Measurements from ENCODE around the gene GTF2H4. TPM values are rescaled to one million over a fixed set of nuclear protein-coding genes. Genes with fewer than 3 reads are reported as not detected.
A peak's percentile ranks its signal among the peaks of the same experiment; 100 is the strongest.

GTF2H4 gene
- total and polyA plus RNA-seq, 2 of the 8 experiments (the other 6 are each of a cell fraction or from before 2014, with no cell fraction given), result 42.3 to 53.4 TPM

DNA sequence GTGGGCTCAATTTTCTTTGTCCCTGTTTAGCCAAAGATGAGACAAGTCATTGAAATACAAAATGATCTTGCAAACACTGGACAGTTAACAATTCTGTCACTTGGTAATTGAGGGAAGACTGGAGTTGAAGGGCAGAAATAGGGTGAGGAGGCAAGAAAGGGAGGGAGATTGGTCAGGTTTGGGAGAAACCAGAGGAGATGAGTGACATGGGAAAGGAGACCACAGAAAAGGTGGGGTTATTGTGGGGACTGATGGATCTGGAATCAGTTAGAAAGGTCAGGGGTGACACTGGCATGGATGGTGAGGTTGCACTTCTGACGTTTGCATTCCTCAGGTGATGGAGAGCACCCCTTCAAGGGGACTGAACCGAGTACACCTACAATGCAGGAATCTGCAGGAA is 693 bp downstream of the GTF2H4 start:
- TF ChIP-seq GABPA (IDR thresholded peaks at IDR 0.05; ENCODE audit: borderline replicate concordance, insufficient read depth, low read length), result no peak
- TF ChIP-seq TEAD4 (IDR thresholded peaks at IDR 0.05; ENCODE audit: low read depth, low read length), result no peak
- TF ChIP-seq TBP (IDR thresholded peaks at IDR 0.05; ENCODE audit: low read depth, low read length), result no peak
- TF ChIP-seq KDM1A (IDR thresholded peaks at IDR 0.05; ENCODE audit: borderline replicate concordance, low read length), result no peak
- TF ChIP-seq CTBP2 (IDR thresholded peaks at IDR 0.05; ENCODE audit: borderline replicate concordance, insufficient read depth, insufficient read length, low read length), result no peak
- no peak for TF ChIP-seq EP300 (IDR thresholded peaks at IDR 0.05; ENCODE audit: borderline replicate concordance in 1 of 2, low read depth in 2 of 2, low read length in 2 of 2)
- TF ChIP-seq SAP30 (IDR thresholded peaks at IDR 0.05; ENCODE audit: insufficient read depth, insufficient replicate concordance, low read length), result no peak
- no peak for TF ChIP-seq SUZ12 (IDR thresholded peaks at IDR 0.05; ENCODE audit: low read length)
- no peak for TF ChIP-seq RBBP5 (IDR thresholded peaks at IDR 0.05; ENCODE audit: borderline replicate concordance, low read depth, low read length)
- Histone ChIP-seq H3K27ac (ENCODE audit: low read depth, low read length) (no peak overlapping the region), H3K18ac (ENCODE audit: extremely low read depth, low read length) (no peak overlapping the region), H2BK5ac (ENCODE audit: low read depth, low read length) (0 out of 2 replicates have a peak overlapping the region, but pooled peaks have one; percentile 16), H3K4ac (replicated peaks; ENCODE audit: insufficient read length, low read depth, low read length) (no peak overlapping the region), H3K36me3 (ENCODE audit: control insufficient read depth in 2 of 4, insufficient read depth in 4 of 4, low read length in 3 of 4) (peaks cover 4 to 8% (median 5%) of the 10 kb centered on the region in 4 experiments; a peak in 5 of 8 replicates), H3K9ac (replicated peaks in 1 of 4; ENCODE audit: extremely low read depth in 1 of 4, low read depth in 3 of 4, low read length in 3 of 4) (peak overlapping the region in 2 of 4 experiments; percentile 72 to 97; a peak in 2 of 7 replicates), H4K91ac (replicated peaks; ENCODE audit: insufficient read length, low read length) (no peak overlapping the region), H3K9me3 (ENCODE audit: insufficient read depth in 2 of 2, low read depth in 1 of 2, low read length in 1 of 2) (no peaks in the 10 kb centered on the region), H3K79me1 (ENCODE audit: low read depth, low read length) (0 out of 2 replicates have a peak, but pooled peaks cover 2% of the 10 kb centered on the region), H2AK5ac (ENCODE audit: low read depth, low read length) (no peak overlapping the region), H3K79me2 (ENCODE audit: control insufficient read depth in 1 of 2, insufficient read depth in 2 of 2, low read length in 2 of 2) (peaks cover 0 to 13% of the 10 kb centered on the region in 2 experiments; a peak in 2 of 4 replicates), H3K4me2 (ENCODE audit: insufficient read depth in 1 of 2, low read depth in 2 of 2, low read length in 2 of 2) (peak overlapping the region; percentile 72 to 97), H2BK12ac (ENCODE audit: low read depth, low read length) (no peak overlapping the region), H3K27me3 (replicated peaks in 1 of 4; ENCODE audit: control insufficient read depth in 3 of 4, extremely low read depth in 1 of 4, insufficient read depth in 3 of 4, low read length in 3 of 4) (no peaks in the 10 kb centered on the region), H3K4me3 (ENCODE audit: extremely low read depth in 1 of 4, insufficient read depth in 2 of 4, low read depth in 3 of 4, low read length in 4 of 4) (peak overlapping the region; percentile 83 to 98 (median 98)), H2AFZ (ENCODE audit: low read length) (no peak overlapping the region), H3K14ac (ENCODE audit: insufficient read length) (no peak overlapping the region), H2BK15ac (ENCODE audit: low read length) (no peak overlapping the region), H3K56ac (replicated peaks; ENCODE audit: insufficient read length, low read depth, low read length) (no peak overlapping the region), H3K23me2 (ENCODE audit: low read depth, low read length) (peaks cover 7% of the 10 kb centered on the region), H2BK120ac (replicated peaks; ENCODE audit: low read depth, low read length) (no peak overlapping the region), H3K23ac (ENCODE audit: insufficient read length) (no peak overlapping the region), H2BK20ac (ENCODE audit: low read length) (no peak overlapping the region), H3K4me1 (replicated peaks in 1 of 4; ENCODE audit: control insufficient read depth in 3 of 4, insufficient read depth in 4 of 4, low read length in 3 of 4) (peaks cover 0 to 8% (median 3%) of the 10 kb centered on the region in 4 experiments; a peak in 4 of 7 replicates), H4K5ac (ENCODE audit: insufficient read length, low read depth, low read length) (no peak overlapping the region), H4K8ac (ENCODE audit: extremely low read depth, insufficient read depth, low read length) (no peak overlapping the region), H4K20me1 (replicated peaks in 1 of 2; ENCODE audit: control insufficient read depth in 1 of 2, insufficient read depth in 2 of 2, low read length in 2 of 2) (peaks cover 0 to 2% of the 10 kb centered on the region in 2 experiments)
- ChIA-PET CTCF (ENCODE audit: partially characterized antibody) (interaction anchor here (0.5 to 9.6 kb wide), 5 partner anchors 10 to 186 kb away, joined by 3 to 98 read pairs (median 5); no protein-coding TSS in a partner anchor), POLR2A (ENCODE audit: partially characterized antibody) (interaction anchor here (1.2 to 3.1 kb wide), 7 partner anchors 12 to 182 kb away, joined by 3 to 9 read pairs (median 6); partner anchors contain the start of gene DDR1)
- 50% methylated on average over 2 of the region's 2 CpGs; no CpG with 5 or more reads in 1 of the 2 experiments for WGBS, 2 experiments (ENCODE audit: extremely low coverage in 1 of 2, insufficient coverage in 1 of 2, insufficient read length in 1 of 2, insufficient replicate concordance in 2 of 2, low coverage in 1 of 2, low lambda C conversion rate in 2 of 2, missing lambda C conversion rate in 1 of 2)
- no peak for DNase-seq (ENCODE audit: low read depth in 1 of 2, low spot score in 2 of 2)
- FAIRE-seq, result no peak

Measured in H1 (cell line).